Measurements from ENCODE around the gene LGI4.

Gene LGI4

DNA sequence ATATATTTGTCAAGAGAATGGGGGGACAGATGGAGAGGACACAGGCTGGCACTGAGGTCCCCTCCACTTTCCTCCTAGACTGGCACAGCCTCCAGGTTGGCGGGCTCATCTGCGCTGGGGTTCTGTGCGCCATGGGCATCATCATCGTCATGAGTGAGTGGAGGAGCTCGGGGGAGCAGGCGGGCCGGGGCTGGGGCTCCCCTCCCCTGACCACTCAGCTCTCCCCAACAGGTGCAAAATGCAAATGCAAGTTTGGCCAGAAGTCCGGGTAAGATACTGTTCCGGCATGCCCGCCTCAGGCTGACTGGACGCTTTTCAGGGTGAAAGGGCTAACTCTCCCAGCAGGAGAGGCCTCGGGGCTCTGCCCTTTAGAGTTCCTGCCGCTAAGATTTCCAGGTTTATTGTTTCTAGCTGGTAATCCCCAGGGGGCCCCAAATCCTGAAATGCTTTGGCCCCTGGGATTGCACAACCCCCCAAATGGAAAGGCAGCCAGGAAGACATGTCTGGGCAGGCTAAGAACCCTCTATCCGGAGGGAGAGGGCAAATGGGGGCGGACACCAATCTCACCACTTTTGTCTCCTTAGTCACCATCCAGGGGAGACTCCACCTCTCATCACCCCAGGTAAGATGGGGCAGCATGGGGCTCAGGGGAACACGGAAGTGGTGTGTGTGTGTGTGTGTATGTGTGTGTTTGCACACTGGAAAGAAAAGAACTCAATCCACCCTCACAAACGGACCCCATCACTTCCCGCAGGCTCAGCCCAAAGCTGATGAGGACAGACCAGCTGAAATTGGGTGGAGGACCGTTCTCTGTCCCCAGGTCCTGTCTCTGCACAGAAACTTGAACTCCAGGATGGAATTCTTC is 11.9 kb downstream of the LGI4 start:
- no peak for DNase-seq

DNA sequence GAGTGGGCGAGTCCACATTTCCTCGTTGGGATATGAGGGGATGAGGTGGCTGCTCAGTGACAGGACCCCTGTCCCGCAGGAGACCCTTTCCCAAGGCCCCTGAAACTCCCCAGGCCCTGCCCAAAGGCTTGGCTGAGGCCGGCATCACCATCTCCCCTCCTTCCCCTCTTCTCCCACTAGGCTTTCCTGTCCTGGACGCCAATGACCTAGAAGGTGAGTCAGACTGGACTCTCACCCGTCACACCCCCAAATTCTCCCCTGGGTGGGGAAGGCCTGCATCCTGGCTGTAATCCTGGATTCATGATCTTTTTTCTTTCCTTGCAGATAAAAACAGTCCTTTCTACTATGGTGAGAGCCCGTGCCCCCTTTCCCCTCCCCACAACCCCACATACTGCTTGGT is 14.0 kb downstream of the LGI4 start:
- DNase-seq: peak; percentile 27

DNA sequence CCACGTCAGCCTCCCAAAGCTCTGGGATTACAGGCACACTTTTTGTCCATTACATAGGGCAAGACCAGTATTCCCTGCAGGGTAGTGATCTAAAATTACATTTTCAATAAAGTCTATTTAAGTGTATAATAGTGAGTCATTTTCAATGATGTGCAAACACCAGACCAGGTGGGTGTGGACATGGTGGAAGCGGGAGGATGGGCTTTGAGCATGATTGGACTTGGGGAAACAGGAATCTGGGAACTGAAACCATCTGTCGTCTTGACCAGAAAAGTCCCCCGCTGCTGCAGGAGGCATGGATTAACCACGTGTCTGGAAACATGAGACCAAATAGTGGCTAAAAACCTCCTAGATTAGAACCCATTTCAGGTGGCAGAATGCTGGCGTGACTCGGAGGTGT is 14.4 kb downstream of the LGI4 start:
- no peak for DNase-seq

DNA sequence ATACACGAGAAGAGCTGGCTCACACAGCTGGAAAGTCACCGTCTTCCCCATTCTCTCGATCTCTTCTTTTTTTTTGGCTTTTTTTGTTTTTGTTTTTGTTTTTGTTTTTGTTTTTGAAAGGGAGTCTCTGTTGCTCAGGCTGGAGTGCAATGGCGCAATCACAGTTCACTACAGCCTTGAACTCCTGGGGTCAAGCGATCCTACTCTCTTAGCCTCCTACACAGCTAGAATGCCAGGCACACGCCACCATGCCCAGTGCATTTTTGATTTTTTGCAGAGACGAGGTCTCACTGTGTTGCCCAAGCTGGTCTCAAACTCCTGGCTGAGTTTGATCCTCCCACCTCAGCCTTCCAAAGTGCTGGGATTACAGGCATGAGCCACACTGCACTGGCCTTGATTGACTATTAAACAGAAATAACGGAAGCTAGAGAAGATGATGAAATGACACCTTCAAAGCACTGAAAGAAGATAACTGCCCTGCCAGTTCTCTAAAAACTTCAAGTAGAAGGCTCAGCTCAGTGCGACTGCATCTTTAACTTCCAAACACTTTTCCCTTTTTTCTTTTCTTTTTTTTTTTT is 15.2 kb downstream of the LGI4 start:
- no peak for DNase-seq

DNA sequence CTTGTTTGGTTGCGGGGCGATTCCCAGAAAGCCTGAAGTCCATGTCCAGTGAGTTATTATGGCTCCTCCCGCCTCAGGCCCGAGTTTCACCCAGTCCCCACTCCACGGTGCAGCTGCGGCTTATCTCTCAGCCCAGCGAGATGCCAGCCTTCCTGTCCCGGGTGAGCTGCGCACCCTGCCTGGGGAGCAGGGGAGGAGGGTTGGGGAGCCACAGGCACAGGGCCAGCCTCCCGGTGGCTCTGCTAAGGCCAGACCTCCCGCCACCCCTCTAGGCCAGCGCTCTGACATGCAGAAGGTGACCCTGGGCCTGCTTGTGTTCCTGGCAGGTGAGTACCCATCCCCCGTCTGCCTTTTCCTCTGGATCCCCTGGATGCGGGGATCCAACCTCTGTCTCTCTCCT is 15.8 kb downstream of the LGI4 start:
- no peak for DNase-seq

DNA sequence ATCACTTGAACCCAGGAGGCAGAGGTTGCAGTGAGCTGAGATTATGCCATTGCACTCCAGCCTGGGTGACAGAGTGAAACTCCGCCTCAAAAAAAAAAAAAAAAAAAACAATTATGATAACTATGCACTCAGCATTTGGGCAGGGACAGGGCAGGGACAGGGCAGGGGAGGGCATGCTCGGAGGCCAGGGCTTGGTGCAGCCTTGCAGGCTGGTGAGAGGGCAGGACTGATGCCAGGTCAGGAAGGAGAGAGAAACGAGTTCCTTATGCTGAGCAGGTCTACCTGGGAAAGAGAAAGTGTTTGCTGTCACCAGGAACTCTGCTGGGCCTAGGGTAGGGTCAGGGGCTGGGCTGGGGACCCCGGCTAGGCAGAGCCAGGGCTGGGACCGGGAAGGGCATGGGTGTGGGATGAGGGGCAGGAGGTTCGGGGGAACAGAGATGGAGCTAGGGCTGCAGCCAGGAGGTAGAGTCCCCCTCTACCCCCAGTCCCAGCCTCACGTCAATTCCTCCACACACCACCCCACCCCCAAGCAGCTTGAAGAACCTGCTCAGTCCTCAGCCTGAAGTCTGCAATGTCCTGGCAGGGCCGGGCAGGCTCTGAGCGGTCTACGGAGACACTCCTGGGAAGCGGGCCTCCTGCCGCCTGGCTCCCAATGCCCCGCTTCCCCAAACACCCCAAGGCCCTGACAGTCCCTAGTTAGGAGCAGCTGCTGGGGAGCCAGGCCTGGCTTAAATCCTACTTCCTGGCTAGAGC is 16.4 kb downstream of the LGI4 start:
- no peak for DNase-seq

DNA sequence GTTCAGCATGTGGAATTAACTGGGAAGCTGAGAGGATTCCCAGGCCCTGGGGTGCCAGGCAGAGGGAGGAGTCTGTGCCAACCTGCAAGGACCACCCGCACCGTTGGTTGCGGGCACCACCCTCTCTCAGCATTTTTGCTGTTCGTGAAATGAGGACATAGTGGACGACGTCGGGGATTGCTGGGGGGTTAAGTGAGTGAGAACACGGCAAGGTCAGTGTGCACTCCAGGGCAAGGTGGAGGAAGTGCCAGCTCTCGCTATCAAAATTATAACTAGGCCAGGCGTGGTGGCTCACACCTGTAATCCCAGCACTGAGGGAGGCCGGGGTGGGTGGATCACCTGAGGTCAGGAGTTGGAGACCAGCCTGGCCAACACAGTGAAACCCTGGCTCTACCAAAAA is 17.1 kb downstream of the LGI4 start:
- DNase-seq: no peak

DNA sequence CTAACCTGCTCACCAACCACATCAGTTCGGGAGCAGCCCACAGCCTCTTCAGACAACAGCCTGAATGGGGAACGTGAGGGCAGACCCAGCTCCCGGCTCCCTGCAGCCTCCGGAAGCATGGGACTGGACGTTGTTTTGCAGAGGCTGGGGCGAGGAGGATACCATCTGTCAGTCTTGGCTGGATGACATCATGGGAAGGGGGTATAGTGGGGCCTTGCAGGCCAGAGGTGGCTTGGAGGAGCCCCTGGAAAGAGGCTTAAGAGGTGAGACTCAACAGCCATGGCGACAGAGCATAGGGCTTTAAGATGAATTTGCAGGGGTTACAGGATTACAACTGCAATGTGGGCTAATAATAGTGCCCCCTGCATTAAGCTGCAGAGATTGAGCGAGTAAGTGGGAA is 17.7 kb downstream of the LGI4 start:
- no peak for DNase-seq

DNA sequence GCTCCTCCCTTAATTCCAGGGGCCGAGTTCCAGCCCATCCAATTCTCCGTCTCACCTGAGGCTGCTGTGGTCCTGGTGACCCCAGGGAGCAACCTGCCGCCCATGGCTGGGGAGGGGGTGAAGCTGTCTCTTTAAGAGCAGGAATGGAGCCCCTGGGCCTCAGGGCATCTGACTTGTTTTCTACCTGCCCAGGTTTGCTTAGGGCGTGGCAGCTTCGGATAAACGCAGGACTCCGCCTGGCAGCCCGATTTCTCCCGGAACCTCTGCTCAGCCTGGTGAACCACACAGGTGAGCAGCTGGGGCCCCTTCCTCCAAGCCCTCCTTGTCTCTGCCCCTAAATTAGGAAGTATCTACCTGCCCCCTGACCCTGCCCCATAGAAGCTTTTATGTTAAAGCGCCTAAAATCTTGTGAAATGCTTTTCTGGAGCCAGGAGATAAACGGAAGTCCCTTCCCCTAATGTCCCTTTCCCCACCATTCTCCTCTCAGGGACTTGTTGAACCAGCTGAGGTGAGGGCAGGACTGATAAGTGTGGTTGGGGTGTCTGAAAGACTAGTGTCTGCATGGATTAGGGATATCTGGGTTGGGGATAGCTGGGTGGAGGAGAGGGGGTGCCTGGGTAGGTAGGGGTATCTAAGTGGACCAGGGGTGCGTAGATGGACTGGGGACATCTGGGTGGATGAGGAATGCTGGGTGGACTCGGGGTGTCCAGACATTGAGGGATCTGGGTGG is 18.6 kb downstream of the LGI4 start:
- no peak for DNase-seq

DNA sequence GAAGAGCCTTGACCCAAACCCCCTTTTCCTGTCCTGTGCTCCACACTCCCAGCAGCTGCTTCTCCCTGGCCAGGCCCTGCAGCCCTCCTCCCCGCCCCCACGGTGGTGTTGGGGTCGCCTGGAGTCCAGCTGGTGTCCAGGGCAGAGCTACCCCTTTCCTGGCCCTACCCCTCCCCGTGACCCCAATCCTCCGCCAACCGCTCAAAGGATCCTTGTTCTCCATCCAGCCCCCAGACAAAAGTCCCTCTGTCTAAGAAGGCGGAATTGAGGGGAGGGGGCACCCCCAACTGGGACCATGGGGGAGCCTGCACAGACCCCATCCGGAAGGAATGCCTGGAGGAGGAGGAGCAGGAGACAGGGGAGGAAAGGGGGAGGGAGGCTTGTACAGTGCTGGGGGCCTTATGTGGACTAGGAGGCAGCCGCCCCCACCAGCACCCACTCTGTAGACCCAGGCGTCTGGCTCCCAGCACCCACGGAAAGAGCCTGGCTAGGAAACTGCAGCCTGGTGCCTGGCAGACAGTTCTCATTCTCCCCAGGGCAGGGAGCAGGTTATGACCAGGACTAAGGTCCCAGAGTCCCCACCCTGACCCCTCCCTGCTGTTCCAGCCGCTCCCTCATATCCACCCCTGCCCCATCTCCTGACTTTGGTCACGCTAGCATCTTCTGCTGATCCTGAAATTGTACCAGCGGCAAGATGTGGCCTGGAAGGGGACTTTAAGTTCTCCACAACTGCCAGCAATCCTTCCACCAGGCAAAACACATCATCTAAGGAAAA is 19.5 kb downstream of the LGI4 start, which contains the start of gene FXYD3:
Gene FXYD3, plus strand, starts transcription at position 647 of the 775 bp plus-strand sequence. CDS start 3,554 bp downstream, outside the sequence.
- no peak for DNase-seq

DNA sequence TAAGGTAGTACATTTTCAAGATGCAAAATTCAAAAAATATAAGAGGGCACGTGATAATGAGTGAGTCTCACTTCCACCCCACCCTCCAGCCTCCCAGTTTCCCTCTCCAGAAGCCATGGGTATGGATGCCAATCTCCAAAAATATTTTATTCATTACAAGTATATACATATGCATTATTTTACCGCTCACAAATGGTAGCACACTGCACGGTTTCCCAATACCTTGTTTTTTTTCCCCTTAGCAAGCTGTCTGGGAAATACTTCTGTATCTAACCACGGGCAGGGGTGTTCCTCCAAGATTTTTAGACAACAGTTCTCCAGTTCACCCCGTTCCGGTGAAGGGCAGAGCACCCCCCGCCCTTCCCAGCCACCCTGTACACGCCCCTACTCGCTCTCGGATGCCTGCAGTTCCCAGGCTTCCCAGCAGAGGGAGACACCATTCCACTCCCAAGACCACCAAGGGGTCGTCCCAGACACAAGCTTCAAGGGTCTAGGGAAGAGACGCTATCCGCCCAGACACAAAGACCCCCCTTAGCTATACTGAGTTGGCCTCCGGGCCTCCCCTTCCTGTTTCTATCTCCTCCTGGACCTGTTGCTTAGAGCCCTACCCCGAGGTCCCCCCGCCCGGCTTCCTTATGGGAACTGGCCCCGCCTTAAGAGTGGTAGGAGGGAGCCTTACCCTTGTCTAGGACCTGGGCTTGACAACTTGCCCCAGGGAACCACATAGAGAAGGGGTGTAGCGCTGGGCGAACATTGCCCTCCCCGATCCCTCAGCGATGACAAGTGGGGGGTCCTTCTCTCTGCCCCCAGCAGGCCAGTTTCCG is 20.3 kb downstream of the LGI4 start:
- peak; percentile 22 for DNase-seq

DNA sequence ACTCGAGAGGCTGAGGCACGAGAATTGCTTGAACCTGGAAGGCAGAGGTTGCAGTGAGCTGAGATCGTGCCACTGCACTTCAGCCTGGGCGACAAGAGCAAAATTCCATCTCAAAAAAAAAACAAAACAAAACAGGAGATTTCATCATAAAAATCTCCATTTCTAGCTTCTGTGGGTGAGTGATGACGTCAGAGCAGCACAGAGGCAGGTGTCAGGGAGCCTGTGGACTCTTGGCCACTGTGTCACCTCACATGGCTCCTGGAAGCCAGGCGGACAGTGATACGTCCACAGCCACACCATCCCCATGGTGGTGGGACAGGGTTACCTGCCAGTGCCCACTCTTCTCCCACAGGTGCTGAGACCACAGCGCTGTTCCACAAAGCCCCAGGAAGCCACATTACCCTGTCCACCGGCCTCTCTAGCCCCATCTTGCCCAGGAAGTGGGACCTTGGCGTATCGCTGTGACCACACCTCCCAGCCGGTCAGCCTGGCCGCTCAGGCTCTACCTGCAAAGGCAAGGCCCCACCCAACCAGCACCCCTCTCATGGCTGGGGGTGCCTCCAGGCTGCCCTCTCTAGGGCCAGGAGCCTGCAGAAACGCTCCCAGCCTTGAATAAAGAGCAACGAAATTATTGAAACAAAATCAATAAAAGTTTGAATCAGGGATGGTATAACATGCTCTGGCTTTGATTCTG is 21.7 kb downstream of the LGI4 start:
- no peak for DNase-seq

DNA sequence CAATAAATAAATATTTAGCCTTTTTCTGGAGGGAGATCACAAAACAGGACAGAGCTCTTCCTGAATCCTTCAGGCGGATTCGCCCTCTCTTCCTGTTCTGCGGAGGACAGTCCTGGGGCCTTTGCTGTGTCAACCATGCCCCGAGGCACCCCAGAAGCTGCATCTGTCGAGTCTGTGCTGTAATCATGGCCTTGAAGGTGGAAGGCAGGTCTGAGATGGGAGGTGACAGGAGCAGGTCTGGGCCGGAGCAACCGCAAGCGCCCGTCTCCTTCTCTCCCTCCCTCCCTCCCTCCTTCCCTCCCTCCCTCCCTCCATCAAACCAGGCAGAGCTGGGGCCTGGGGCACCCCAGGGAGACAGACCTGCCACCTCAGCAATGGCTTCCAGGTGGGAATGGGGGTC is 23.9 kb downstream of the LGI4 start:
- no peak for DNase-seq

DNA sequence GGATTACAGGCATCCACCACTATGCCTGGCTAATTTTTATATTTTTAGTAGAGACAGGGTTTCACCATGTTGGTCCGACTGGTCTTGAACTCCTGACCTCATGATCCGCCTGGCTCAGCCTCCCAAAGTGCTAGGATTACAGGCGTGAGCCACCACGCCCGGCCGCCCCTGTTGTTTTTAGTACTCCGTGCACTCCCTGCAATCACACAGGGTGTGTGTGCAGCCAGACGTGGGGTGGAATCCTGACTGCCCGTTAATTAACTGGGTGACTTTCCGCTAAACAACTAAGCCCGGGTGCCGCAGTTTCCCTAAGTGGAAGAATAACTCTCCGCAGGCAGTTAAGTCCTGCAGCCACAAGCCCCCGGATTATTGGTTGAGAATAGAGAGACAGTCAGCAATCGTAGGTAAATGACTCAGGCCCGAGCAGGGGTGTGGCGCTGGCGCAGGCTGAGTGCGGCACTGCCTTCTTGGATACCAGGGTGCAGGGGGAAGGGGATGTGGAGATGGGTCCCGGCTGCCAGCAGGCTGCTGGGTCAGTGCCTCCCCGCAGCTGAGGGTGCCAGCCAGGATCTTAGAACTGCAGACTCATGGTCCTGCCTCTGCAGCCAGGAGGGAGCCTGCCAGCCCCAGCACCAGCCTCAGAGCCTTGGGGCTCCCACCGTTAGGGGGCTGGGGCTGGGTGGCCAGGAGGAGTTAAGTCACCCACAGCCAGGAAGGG is 25.3 kb downstream of the LGI4 start:
- DNase-seq: peak; percentile 11

DNA sequence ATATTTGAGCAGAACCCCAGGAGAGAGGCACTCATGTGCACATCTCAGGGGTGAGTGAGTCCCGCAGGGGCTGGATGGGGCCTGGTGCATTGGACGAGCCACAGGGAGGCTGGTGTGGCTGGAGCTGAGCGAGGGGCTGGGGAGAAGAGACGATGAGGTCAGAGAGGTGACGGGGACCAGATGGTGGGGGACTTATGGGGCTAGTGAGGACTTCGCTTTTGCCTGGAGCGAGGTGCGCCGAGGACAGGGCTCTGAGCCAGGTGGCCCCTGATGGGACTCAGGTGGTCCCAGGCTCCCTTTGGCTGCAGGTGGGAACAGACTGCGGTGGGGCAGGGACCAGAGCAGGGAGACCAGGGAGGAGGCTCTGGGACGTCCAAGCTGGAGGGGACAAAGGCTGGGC is 26.1 kb downstream of the LGI4 start:
- DNase-seq: no peak

DNA sequence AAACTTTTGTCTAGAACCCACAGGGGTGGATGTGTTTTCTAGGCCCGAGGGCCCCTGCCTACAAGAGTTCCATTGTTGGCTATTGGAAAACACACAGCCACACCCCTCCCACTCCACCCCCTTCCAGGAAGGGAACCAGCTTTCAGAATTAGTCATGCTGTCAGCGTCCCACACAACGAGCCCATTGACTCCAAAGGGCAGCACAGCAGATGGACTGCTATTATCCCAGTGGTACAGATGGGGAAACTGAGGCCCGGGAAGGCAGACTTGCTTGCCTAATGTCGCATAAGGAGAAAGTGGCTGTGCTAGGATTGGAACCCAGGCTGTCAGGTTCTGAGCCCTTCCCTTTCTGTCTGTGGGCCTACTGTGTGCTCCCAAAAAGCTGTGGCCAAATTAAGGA is 27.3 kb downstream of the LGI4 start:
- DNase-seq: peak; percentile 20

DNA sequence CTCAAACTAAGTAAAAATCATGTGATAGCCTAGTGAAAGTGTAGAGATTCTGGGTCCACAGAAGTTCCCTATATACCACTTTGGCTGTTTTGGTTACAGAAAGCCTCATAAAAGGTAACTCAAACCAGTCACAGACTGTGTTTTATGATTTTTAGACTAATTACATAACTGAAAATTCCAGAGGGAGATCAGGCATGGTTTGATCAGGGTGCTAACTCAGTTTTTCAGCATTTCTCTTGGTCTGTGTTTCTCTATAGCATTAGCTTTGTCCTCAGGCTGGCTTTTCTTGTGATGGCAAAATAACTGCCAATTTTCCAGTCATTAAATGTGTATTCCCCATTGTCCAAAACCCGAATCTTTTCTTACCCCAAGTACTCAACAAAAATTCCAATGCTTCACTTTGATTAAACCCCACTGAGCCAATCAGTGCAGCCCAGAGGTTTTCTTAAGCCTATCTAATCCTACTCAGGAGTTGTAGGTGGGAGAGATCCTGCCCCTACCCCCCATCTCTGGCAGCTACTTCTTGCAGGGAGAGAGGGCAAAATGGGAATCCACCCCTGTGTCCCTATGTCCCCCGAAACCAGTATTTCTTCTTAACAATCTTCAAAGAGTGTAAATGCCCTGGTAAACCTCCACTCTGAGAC is 27.8 kb downstream of the LGI4 start:
- DNase-seq: no peak

DNA sequence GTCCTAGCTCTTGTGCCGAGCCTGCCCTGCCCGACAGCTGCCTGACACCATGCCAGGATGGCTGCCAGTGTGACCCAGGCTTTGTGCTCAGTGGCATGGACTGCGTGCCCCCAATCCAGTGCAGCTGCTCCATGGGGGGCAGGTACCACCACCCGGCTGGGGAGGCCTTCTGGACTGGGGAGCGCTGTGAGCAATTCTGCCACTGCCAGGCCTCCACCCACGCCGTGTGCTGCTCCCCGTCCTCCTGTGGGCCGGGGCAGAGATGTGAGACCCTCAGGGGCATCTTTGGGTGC is 28.6 kb downstream of the LGI4 start:
- no peak for DNase-seq

DNA sequence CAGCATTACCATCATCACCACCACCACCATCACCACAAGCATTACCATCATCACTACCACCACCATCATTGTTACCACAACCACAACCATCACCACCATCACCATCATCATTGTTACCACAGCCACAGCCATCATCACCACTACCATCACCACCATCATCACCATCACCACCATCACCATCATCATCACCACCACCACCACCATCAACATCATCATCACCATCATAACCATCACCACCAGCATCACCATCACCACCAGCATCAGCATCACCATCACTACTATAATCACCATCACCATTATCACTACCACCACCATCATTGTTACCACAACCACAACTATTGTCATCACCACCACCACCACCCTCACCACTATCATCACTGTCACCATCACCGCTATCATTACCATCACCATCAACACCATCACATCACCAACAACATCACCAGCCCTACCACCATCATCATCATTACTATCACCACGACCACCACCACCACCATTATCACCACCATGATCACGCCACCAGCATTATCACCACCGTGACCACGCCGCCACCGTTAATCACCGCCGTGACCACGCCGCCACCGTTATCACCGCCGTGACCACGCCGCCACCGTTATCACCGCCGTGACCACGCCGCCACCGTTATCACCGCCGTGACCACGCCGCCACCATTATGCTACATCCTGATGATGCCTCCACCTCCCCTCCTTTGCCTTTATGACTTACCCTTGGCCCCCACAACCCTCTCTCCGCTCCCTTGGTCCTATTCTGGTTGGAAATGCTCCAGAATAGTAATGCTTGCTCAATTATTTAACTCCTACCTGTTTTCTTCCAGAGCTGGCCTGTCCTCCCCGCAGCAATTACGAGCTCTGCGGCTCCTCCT is 29.2 kb downstream of the LGI4 start:
- no peak for DNase-seq
